Measurements from ENCODE around the gene TACC2.

The TACC2 gene

GRCh38 chr10:122282909-122283308 is 293.9 kb downstream of the TACC2 start:
- DNase-seq, result no peak

- no peak for DNase-seq
Measured at GRCh38 chr10:122285506-122286444, 296.8 kb downstream of the TACC2 start.

- DNase-seq, result no peak
Measured at GRCh38 chr10:122286867-122287266, 297.9 kb downstream of the TACC2 start.

- DNase-seq, result no peak
Measured at GRCh38 chr10:122287570-122287969, 298.6 kb downstream of the TACC2 start.

GRCh38 chr10:122288262-122288661 is 299.3 kb downstream of the TACC2 start:
- no peak for DNase-seq

- DNase-seq, result no peak
Measured at GRCh38 chr10:122288917-122289316, 300.0 kb downstream of the TACC2 start.

- no peak for DNase-seq
Measured at GRCh38 chr10:122290334-122290733, 301.4 kb downstream of the TACC2 start.

- DNase-seq, result no peak
Measured at GRCh38 chr10:122290833-122291532, 302.0 kb downstream of the TACC2 start.

GRCh38 chr10:122291739-122292138 is 302.8 kb downstream of the TACC2 start:
- no peak for DNase-seq

GRCh38 chr10:122292376-122292775 is 303.4 kb downstream of the TACC2 start:
- no peak for DNase-seq

GRCh38 chr10:122293156-122293960 is 304.4 kb downstream of the TACC2 start:
- no peak for DNase-seq

GRCh38 chr10:122293961-122294380 is 305.0 kb downstream of the TACC2 start:
- no peak for DNase-seq

- DNase-seq, result no peak
Measured at GRCh38 chr10:122294511-122295450, 305.8 kb downstream of the TACC2 start.

- no peak for DNase-seq
Measured at GRCh38 chr10:122295451-122295809, 306.5 kb downstream of the TACC2 start.

GRCh38 chr10:122296363-122297120 is 307.6 kb downstream of the TACC2 start:
- no peak for DNase-seq

GRCh38 chr10:122297583-122297982 is 308.6 kb downstream of the TACC2 start:
- no peak for DNase-seq

- no peak for DNase-seq
Measured at GRCh38 chr10:122298206-122298597, 309.2 kb downstream of the TACC2 start.

- DNase-seq, result peak; percentile 51
Measured at GRCh38 chr10:122298598-122299301, 309.8 kb downstream of the TACC2 start.

GRCh38 chr10:122299423-122300075 is 310.6 kb downstream of the TACC2 start:
- DNase-seq, result no peak
